NCI-H1092 treated with DMSO at 0.1 percent for 48 hours (cell line): ENCODE measurements around the gene LRRC23.

Experiments
- DNase-seq: peaks from one replicate; lab custom pipeline; 2025; lab: John Stamatoyannopoulos, UW

The LRRC23 gene

DNA sequence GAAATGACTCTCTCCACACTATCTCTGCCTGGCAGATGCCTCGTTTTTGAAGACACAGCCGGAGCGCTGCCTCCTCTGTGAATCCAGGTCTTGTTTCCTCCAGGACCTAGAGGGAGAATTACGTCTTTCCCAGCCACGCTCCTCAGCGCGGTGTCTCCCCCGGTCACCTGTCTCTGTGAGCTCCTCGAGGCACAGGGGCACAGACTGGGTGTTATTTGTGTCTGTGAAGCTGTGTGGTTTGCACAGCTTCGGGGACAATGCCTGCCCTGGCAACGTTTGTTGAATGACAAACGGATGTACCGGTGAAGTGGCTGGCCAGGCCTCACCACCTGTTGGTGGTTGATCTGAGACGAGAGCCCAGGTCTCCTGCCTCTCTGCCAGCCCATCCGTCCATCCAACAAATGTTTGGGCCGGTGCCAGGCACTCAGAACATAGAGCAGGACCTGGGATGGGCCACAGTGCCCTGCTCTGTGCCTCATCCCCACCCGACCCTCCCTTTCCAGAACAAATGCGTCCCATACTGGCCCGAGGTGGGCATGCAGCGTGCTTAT lies 52.6 kb downstream of the LRRC23 start:
- no peak for DNase-seq

- no peak for DNase-seq
Observed at GRCh38 chr12:6957741-6958608, 53.4 kb downstream of the LRRC23 start.

DNA sequence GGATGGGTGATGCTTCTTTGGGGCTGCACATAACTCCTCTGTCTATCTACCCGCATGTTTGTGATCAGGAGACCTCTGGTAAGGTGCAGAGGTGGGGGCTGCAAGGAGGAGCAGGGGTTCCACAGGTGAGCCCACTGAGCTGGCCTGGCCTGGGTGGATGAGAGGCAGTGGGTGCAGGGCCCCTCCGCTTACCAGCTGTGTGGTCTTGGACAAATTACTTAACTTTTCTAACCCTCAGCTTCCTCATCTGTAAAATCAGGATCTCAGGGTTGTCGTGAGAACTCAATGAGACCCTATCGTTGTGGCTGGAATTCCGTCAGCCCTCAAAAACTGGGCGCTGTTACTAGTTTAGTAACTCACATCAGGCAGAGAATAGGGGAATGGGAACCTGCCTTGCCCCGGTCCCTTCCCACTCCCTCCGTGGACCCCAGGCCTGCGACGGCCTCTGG lies 54.0 kb downstream of the LRRC23 start:
- no peak for DNase-seq

GRCh38 chr12:6959058-6959804 lies 54.6 kb downstream of the LRRC23 start:
- DNase-seq = no peak

GRCh38 chr12:6959805-6960592 lies 55.4 kb downstream of the LRRC23 start:
- DNase-seq = no peak

DNA sequence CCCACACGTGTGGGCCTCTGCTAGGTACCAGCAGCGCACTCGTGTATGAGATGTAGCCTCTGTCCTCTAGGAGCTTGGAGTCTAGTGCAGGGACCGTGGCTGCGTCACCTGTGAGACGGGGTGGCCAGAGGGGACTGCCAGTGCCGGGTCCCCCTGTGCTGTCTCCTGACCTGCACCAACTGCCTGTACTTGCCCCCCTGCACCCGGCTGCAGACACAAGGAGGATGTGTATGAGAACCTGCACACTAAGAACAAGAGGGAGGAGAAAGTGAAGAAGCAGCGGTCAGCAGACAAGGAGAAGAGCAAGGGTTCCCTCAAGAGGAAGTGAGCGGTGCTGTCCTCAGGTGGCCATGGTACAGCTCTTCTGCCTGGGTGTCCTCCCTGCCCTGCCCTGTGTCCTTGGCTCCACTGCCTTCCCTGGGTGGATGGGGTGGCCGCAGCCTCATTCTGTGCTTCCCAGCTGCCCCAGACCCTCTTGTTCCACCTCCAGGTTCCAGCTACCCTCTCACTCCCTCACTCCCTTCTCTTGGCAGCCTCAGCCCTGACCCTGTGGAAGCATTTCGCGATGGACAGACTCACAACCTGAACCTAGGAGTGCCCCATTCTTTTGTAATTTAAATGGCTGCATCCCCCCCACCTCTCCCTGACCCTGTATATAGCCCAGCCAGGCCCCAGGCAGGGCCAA lies 56.1 kb downstream of the LRRC23 start:
- no peak for DNase-seq

DNA sequence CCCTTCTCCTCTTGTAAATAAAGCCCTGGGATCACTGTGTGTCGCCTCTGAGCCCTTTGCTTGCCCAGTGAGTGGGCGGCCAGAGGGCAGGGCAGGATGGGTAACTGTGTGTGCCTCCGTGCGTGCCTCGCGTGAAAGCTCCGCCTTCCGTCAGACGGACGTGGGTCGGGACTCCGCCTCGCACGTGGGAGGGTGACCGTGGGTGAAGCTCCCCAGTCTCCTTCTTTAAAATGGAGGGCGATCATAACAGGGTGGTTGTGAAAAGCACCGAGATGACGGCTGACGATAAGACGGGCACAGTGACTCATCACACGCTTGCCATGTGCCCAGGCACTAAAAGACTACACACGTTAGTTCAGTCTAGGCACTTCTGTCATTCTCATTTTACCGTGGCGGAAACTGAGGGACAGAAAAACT lies 56.7 kb downstream of the LRRC23 start:
- no peak for DNase-seq

DNA sequence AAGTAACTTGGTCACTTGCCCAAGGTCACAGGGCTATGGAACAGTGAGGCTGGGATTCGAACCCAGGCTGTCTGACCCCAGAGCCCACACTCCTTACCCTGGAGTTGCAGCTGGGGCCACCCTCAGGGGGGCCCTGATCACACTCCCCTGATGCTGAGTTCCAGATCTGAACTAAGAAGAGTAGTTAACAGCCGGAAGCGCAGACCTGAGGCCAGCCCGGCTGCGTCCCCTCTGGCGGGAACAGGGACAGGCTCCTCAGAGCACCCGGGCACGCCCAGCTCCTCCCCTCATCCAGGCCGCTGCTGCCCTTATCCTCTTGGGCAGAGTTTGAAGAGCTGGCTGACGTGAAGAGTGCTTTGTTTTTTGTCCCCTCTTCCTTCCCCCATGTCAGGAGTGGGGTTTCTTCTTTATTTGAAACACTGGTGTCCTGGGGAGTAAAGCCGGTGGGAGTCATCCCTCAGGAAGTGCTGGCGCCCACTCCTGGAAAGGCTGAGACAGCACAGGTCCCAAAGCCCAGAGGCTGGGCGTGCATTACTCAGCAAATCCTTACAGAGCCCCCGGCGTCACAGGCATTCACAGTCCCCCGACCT lies 57.2 kb downstream of the LRRC23 start:
- DNase-seq = peak; percentile 55

- no peak for DNase-seq
Observed at GRCh38 chr12:6962285-6963015, 57.8 kb downstream of the LRRC23 start.

- peak; percentile 16 for DNase-seq
Observed at GRCh38 chr12:6963016-6963731, 58.6 kb downstream of the LRRC23 start.
